Stimulated activated CD8-positive, alpha-beta memory T cell treated with anti-CD3 and anti-CD28 coated beads, Interleukin-2, amount 100 ng/mL, for 48 hours (primary cell): ENCODE measurements around the gene DNAJA2.
"Not testable (repeated sequence)": the region's sequence is repeated elsewhere in the genome, so short reads cannot be mapped to it uniquely, and the experiment has no call there.

Experiments
- DNase-seq, 2 donors: peaks; one replicate each; pipeline ENCODE4 v3.0.0-alpha.2; 2020; ENCODE audit warnings: low read depth in 2 of 2

Gene DNAJA2

DNA sequence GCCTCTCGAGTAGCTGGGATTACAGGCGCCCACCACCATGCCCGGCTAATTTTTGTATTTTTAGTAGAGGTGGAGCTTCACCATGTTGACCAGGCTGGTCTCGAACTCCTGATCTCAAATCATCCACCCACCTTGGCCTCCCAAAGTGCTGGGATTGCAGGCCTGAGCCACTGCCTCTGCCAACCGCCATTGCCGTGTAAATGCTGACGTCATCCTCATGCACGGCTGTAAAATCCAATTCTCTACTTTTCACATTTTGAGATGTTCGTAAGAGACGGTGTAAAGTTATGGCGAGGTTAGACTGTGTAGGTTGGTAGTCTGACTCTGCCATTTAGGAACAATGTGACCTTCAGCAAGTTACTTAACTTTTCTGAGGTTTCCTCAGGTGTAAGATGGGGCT is 1.7 kb upstream of the DNAJA2 start:
- DNase-seq, result no peak

DNA sequence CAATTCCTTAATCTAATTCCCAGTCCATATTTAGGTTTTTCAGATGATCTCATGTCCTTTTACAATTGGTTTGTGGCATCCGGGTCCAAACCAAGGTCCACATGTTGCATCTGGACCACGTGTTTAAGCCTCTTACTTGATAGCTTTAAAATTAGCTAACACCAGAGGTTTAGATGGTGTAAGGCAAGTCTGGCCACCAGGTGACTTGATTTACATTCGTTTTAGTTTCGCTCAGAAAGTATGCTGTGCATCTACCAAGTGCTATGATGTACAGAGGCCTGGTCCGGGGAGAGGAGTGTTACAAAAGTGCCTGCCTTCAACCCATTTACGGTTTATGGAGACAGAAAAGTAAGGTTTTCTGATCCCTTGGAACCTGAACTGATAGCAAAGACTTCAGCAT is 878 bp upstream of the DNAJA2 start:
- DNase-seq, result no peak

- DNase-seq, result no peak
These were observed 486 bp upstream of the DNAJA2 start for GRCh38 chr16:46973996-46974324.

GRCh38 chr16:46972429-46973206 is 856 bp downstream of the DNAJA2 start:
- DNase-seq, result peak; percentile 35 to 50

- DNase-seq, result no peak
These were observed 2.2 kb downstream of the DNAJA2 start for GRCh38 chr16:46971271-46971670.

DNA sequence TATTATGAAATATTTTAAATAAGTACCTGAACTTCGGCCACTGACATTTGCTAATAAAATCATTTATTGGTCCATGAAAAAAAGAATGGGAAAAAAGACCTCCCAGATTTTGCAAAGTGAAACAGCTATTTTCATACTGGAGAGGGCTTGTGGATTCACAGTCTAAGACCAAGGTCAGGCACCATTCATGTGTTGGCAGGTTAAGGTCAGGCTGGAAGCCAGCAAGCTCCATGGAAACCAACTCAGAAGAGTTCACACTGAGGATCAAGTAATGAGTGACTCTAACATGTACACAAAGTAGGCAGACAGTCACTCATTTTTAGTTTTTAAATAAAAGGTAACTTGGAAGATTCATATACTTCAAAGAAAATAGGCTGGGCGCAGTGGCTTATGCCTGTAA is 3.4 kb downstream of the DNAJA2 start:
- no peak for DNase-seq

DNA sequence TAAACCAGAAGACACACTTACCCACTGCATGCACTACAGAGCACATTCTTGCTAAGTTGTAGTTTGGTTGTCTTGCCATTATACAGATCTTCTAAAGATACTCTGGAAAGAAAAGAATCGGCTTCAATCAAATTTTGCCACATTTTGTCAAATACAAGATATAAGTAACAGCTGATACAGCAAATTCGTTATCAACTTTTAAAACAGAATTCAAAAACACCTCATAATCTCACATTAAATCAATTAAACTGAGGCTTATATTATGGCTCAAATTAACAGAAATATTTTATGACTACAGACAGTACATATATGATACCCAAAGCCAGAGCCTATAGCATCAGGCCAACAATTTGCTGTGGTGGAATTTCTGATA is 5.4 kb downstream of the DNAJA2 start:
- no peak for DNase-seq

- no peak for DNase-seq
These were observed 10.8 kb downstream of the DNAJA2 start for GRCh38 chr16:46962629-46963028.

DNA sequence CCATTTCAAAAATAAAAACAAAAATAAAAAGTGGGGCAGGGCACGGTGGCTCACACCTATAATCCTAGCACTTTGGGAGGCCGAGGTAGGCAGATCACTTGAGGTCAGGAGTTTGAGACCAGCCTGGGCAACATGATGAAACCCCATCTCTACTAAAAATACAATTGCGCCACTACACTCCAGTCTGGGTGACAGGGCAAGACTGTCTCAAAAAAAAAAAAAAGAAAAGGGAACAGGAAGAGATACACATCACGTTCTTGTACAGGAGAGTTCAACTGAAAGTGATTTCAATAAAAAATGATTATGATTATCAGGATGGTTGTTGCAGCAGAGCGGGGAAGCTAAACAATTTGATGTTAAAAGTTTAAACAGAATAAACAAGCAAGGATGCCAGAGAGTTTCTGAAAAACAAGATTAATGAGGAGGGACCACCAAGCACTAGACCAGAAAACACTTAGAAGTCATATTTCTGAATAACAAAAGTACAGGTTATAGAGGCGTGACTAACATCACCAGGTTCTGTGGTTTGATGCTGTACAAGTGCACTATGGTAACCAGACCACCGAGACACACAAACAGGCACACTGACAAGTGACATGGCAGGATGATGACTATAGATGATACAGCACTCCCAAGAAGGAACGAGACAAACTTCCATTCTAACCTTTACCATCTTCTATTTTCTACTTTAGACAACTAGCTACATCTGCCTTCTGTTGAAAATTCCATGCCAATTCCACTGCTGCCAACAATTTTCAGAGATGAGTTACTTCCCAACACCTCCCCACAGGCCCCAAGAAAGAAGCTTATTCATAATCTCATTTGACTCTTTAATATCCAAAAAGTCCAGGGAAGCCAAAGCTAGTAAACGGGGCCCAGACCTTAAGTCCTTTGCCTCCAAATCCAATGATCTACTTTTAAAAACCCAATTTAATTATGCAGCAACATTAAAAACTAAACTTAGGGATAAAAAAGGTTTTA is 11.8 kb downstream of the DNAJA2 start:
- peak in 1 of 2 donors; percentile 21 for DNase-seq

GRCh38 chr16:46954562-46954961 is 18.9 kb downstream of the DNAJA2 start:
- no peak for DNase-seq

DNA sequence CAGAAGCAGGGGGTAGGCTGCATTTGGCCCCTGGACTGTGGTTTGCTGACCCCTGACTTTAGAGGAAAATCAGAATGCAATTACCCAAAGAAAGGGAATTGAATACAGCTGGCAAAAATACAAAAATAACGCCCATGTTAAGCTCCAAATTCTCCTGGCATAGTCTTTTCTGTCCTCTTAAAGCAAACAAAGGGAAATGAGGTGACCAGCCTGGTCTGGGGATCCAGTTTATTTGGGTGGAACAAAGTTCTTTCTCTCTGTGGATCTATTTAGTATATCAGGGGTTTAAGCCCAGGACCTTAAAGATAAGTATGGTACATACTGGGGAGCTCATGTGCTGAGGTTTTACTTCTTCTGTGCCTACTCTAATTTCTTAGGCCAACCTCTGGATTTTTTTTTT is 23.5 kb downstream of the DNAJA2 start:
- no peak for DNase-seq

GRCh38 chr16:46949241-46949892 is 24.1 kb downstream of the DNAJA2 start:
- peak in 1 of 2 donors; percentile 15 for DNase-seq

DNA sequence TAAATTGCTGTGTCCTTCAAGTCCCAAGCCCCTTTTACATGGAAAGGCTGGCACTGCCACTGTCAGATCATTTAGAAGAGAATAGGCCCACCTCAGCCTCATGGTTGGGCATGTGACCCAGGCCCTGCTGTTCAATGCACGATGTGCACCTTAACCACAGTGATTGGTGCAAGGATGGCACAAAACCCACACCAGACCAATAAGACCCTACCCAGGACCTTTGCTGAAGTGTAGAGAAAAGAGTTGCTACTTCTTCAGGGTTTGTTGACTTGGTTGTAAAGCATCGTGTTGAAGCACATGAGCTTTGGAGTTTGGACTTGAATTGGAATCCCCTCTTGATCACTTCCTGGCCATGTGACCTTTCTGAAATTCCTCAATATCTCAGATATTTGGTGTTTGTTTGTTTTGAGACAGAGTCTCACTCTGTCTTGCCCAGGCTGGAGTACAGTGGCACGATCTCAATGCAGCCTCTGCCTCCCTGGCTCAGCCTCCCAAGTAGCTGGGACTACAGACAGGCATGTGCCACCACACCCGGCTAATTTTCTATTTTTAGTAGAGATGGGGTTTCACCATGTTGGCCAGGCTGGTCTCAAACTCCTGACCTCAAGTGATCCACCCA is 24.8 kb downstream of the DNAJA2 start:
- no peak for DNase-seq

GRCh38 chr16:46947900-46948547 is 25.4 kb downstream of the DNAJA2 start:
- no peak for DNase-seq

DNA sequence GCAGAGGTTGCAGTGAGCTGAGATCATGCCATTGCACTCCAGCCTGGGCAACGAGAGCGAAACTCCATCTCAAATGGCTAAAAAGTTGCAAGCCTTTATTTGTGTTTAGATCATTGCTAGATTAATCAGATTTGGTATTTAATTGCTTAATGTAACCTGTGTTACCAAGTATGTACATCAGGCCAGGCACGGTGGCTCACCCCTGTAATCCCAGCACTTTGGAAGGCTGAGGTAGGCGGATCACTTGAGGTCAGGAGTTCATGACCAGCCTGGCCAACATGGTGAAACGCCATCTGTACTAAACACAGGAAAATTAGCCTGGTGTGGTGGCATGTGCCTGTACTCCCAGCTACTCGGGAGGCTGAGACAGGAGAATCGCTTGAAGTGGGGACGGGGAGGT is 28.8 kb downstream of the DNAJA2 start:
- DNase-seq, result not testable (repeated sequence)

DNA sequence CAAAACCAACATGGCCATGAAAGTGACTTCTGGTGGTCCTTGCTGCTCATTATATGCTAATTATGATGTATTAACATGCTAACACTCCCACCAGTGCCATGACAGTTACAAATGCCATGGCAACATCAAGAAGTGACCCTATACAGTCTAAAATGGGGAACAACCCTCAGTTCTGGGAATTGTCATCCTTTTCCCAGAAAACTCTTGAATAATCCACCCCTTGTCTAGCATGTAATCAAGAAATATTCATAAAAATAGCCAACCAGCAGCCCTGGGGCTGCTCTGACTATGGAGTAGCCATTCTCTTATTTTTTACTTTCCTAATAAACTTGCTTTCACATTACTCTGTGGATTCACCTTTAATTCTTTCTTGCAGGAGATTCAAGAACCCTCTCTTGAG is 35.9 kb downstream of the DNAJA2 start:
- no peak for DNase-seq

GRCh38 chr16:46932802-46933201 is 40.7 kb downstream of the DNAJA2 start:
- no peak for DNase-seq

- DNase-seq, result no peak
These were observed 42.6 kb downstream of the DNAJA2 start for GRCh38 chr16:46930861-46931260.

GRCh38 chr16:46929378-46930332 is 43.8 kb downstream of the DNAJA2 start:
- DNase-seq, result peak; percentile 45 to 52

DNA sequence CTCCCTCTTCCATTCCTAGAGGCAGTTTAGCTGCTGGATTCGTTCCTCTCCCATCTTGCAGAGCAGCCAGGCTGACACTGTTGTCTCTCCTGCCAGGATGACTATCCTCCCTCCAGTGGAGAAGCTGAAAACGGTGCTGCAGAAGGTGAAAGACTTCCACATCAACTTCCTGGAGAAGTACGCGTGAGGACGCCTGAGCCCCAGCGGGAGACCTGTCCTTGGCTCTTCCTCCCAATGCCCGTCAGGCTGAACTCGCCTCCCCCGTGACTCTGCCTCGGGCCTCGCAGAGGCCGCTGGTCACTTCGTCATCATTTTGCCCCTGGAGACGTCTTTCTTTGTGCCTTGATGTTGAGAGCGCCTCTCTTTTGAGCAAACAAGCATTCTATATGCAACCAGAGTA is 44.7 kb downstream of the DNAJA2 start:
- no peak for DNase-seq
